ENCODE data around the gene PRKN.

PRKN gene

DNA sequence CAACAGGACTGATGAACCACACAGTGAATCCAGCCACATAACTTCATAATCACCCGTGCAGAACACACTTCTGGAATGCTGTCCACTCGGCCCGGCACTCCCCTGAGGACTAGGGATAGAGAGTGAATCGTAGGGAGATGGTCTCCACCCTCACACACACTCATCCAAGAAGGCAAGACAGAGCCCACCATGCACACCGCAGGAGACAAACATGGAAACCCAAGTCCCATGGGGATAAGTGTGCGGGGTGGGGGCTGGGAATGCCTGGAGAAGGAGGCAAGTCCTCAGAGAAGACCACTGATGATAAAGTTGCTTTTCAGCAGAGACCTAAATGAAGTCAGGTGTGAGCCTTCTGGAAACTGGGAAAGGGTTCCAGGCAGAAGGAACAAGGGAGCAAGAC, 1054.5 kb downstream of the PRKN start:
- H3K36me3 ChIP-seq (ENCODE audit: low read depth) = no peaks in the 10 kb centered on the region
- ATAC-seq (ENCODE audit: low read depth) (no peak), DNase-seq (ENCODE audit: low spot score) (no peak)
- H3K27ac ChIP-seq (ENCODE audit: poor library complexity, severe bottlenecking) = no peak overlapping the region
- H3K9me3 ChIP-seq (ENCODE audit: severe bottlenecking) = no peaks in the 10 kb centered on the region
- no peaks in the 10 kb centered on the region for H3K27me3 ChIP-seq (ENCODE audit: insufficient read depth, poor library complexity, severe bottlenecking)
- TF ChIP-seq, protein P1, sequence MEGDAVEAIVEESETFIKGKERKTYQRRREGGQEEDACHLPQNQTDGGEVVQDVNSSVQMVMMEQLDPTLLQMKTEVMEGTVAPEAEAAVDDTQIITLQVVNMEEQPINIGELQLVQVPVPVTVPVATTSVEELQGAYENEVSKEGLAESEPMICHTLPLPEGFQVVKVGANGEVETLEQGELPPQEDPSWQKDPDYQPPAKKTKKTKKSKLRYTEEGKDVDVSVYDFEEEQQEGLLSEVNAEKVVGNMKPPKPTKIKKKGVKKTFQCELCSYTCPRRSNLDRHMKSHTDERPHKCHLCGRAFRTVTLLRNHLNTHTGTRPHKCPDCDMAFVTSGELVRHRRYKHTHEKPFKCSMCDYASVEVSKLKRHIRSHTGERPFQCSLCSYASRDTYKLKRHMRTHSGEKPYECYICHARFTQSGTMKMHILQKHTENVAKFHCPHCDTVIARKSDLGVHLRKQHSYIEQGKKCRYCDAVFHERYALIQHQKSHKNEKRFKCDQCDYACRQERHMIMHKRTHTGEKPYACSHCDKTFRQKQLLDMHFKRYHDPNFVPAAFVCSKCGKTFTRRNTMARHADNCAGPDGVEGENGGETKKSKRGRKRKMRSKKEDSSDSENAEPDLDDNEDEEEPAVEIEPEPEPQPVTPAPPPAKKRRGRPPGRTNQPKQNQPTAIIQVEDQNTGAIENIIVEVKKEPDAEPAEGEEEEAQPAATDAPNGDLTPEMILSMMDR (IDR thresholded peaks at IDR 0.05; ENCODE audit: poor library complexity, severe bottlenecking) = no peak
- no peak overlapping the region for H3K4me3 ChIP-seq (ENCODE audit: severe bottlenecking)
- no peaks in the 10 kb centered on the region for H3K4me1 ChIP-seq (ENCODE audit: insufficient read depth, poor library complexity, severe bottlenecking)

DNA sequence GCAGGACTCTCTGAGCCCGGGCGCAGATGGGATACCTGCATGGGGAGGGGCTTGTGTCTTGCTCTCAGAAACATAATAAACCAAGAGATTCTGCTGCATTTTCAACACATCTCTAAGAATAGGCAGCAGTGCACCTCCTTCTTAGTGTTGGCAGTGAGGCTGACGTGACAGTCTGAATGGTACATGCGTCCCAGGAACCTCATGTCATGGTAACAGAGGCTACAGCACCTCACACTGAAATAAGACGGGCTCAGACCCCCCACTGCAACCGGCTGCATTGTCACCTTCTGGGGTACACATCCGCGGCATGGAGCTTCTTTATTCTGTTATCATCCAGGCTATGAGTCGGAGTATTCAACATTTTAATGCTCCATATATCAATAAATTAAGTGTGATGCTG, 1056.4 kb downstream of the PRKN start:
- H3K9me3 ChIP-seq (ENCODE audit: severe bottlenecking) = no peaks in the 10 kb centered on the region
- no peaks in the 10 kb centered on the region for H3K4me1 ChIP-seq (ENCODE audit: insufficient read depth, poor library complexity, severe bottlenecking)
- H3K27ac ChIP-seq (ENCODE audit: poor library complexity, severe bottlenecking) = no peak overlapping the region
- ATAC-seq (ENCODE audit: low read depth) (no peak), DNase-seq (ENCODE audit: low spot score) (no peak)
- H3K4me3 ChIP-seq (ENCODE audit: severe bottlenecking) = no peak overlapping the region
- no peaks in the 10 kb centered on the region for H3K27me3 ChIP-seq (ENCODE audit: insufficient read depth, poor library complexity, severe bottlenecking)
- TF ChIP-seq, protein P1 (IDR thresholded peaks at IDR 0.05; ENCODE audit: poor library complexity, severe bottlenecking) = no peak
- H3K36me3 ChIP-seq (ENCODE audit: low read depth) = no peaks in the 10 kb centered on the region

DNA sequence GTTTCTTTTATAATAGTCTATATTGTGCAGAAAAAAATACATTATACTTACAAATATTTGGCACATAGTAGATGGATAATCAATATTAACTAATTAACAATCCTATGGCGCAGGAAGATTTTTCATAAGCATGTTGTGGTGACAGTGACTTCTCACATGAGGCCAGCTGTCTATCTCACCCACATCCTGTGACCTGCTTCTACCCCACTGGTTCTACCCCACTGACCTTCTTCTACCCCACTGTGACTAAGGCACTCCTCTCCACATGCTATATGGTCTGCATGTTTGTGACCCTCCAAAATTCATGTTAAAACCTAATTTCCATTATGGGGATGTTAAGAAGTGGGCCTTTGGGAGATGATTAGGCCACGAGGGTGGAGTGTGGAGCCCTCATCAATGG, 1058.9 kb downstream of the PRKN start:
- Histone ChIP-seq H3K36me3 (ENCODE audit: low read depth) (no peaks in the 10 kb centered on the region), H3K4me1 (ENCODE audit: insufficient read depth, poor library complexity, severe bottlenecking) (no peaks in the 10 kb centered on the region), H3K4me3 (ENCODE audit: severe bottlenecking) (no peak overlapping the region), H3K9me3 (ENCODE audit: severe bottlenecking) (no peaks in the 10 kb centered on the region), H3K27ac (ENCODE audit: poor library complexity, severe bottlenecking) (no peak overlapping the region), H3K27me3 (ENCODE audit: insufficient read depth, poor library complexity, severe bottlenecking) (no peaks in the 10 kb centered on the region)
- no peak for DNase-seq (ENCODE audit: low spot score)
- no peak for ATAC-seq (ENCODE audit: low read depth)
- TF ChIP-seq, protein P1 (IDR thresholded peaks at IDR 0.05; ENCODE audit: poor library complexity, severe bottlenecking) = no peak

DNA sequence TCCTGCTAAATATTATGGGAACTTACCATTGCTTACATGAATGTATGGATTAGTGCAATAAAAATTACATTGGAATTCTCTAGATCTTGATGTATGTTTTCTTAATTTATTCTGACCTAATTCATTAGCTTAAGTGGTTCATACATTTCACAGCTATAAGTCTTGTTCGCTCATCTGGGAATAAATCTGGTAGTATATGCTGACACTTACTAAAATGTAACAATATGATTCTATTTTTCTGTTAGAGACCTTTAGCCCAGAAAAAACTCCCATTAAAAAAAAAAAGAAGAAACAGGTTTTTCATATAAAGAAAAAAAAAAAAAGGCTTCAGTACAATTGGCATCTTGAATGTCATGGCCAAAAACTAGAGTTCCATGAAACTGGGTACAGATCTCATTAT, 1059.6 kb downstream of the PRKN start:
- TF ChIP-seq, protein P1 (IDR thresholded peaks at IDR 0.05; ENCODE audit: poor library complexity, severe bottlenecking) = no peak

DNA sequence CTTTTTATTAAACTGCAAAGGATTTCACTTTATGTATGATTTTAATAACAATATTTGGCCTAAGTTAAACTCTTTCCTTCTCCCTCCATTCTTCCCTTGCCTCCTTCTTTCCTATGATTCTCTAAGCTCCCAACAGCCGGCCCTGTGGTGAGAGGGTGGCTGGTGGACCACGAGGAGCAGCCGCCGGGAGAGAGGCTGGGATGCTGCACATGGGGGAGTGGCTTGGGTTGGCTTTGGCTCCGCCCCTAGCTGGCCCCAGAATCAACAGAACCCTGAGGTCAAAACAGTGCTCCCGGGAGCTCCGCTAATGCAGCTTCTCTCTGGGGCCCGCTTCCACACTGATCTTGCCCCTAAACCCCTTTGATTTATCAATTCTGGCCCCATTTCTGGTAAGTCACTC, 1063.9 kb downstream of the PRKN start:
- Histone ChIP-seq H3K36me3 (ENCODE audit: low read depth) (no peaks in the 10 kb centered on the region), H3K4me3 (ENCODE audit: severe bottlenecking) (no peak overlapping the region), H3K27me3 (ENCODE audit: insufficient read depth, poor library complexity, severe bottlenecking) (no peaks in the 10 kb centered on the region), H3K4me1 (ENCODE audit: insufficient read depth, poor library complexity, severe bottlenecking) (no peaks in the 10 kb centered on the region), H3K27ac (ENCODE audit: poor library complexity, severe bottlenecking) (no peak overlapping the region), H3K9me3 (ENCODE audit: severe bottlenecking) (no peaks in the 10 kb centered on the region)
- ATAC-seq (ENCODE audit: low read depth) (no peak), DNase-seq (ENCODE audit: low spot score) (no peak)
- TF ChIP-seq, protein P1 (IDR thresholded peaks at IDR 0.05; ENCODE audit: poor library complexity, severe bottlenecking) = no peak

More for the DNA sequence above, 1059.6 kb downstream of the PRKN start:
- Histone ChIP-seq H3K27me3 (ENCODE audit: insufficient read depth, poor library complexity, severe bottlenecking) (no peaks in the 10 kb centered on the region), H3K4me3 (ENCODE audit: severe bottlenecking) (no peak overlapping the region), H3K36me3 (ENCODE audit: low read depth) (no peaks in the 10 kb centered on the region), H3K4me1 (ENCODE audit: insufficient read depth, poor library complexity, severe bottlenecking) (no peaks in the 10 kb centered on the region), H3K9me3 (ENCODE audit: severe bottlenecking) (no peaks in the 10 kb centered on the region), H3K27ac (ENCODE audit: poor library complexity, severe bottlenecking) (no peak overlapping the region)
- ATAC-seq (ENCODE audit: low read depth) (no peak), DNase-seq (ENCODE audit: low spot score) (no peak)
